Progenitor cell of endocrine pancreas (in vitro differentiated cells): ENCODE measurements around the gene FOXN3. TPM values are rescaled to one million over a fixed set of nuclear protein-coding genes. Genes with fewer than 3 reads are reported as not detected.
"Not testable (repeated sequence)": the region's sequence is repeated elsewhere in the genome, so short reads cannot be mapped to it uniquely, and the experiment has no call there.

Experiments
- DNase-seq: peaks from one replicate; pipeline ENCODE4 v3.0.0; 2021; ENCODE audit warnings: low spot score; ENCODE audit not compliant: unreplicated experiment
- H3K27ac Mint-ChIP-seq: 2 replicates; pipeline ENCODE4 v1.8.0; 2021; ENCODE audit warnings: mild to moderate bottlenecking, moderate library complexity, mixed read lengths
- H3K27me3 Mint-ChIP-seq: 2 replicates; pipeline ENCODE4 v1.8.0; 2021; ENCODE audit warnings: mixed read lengths
- H3K36me3 Mint-ChIP-seq: 2 replicates; pipeline ENCODE4 v1.8.0; 2022; ENCODE audit warnings: mixed read lengths; ENCODE audit not compliant: insufficient read depth
- H3K4me1 Mint-ChIP-seq: 2 replicates; pipeline ENCODE4 v1.8.0; 2021; ENCODE audit warnings: low read depth, mixed read lengths
- H3K4me3 Mint-ChIP-seq: 2 replicates; pipeline ENCODE4 v1.8.0; 2021; ENCODE audit warnings: low read depth, mild to moderate bottlenecking, moderate library complexity, mixed read lengths
- H3K9me3 Mint-ChIP-seq: 2 replicates; pipeline ENCODE4 v1.8.0; 2021; ENCODE audit warnings: low read depth, mixed read lengths
- total RNA-seq: library from RNA; stranded (reverse); gene quantifications from 2 replicates; pipeline ENCODE4 v1.2.1, GENCODE V29; 2021
- TF ChIP-seq, protein P1 (sequence below): fragments of 200-600 bp; sonication (generic); IDR thresholded peaks from one replicate; pipeline ENCODE4 v1.5.0; 2021; ENCODE audit warnings: antibody characterized with exemption, mild to moderate bottlenecking; ENCODE audit not compliant: unreplicated experiment

Gene FOXN3
- total RNA-seq, 1 donor from 2014 or later: 25.8 TPM

DNA sequence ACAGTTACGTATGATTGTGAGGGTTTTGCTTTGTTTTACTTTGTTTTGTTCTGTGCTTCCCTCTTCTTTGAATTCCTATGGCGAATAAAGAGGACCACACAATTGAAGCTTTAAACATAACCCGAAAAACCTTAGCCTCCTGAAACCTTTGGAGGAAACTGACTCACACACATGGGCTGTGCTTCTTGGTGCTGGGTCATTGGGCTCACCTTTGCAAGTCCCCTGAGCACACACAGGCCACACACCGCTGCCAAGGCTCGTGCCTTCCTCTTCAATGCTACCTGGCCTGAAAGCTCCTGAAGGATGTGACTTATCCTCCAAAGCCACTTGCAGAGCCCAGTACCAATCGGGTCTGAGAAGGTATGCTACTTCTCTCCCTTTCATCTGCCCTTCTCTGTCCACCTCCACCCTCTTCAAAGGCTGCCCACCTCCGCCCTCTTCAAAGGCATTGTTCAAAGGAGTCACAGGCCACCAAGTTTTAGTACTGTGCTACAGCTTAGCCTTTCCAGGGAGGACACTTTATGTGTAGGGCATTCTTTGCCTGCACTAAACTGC lies 114.6 kb downstream of the FOXN3 start:
- no peak overlapping the region for H3K4me3 Mint-ChIP-seq
- no peak for DNase-seq
- H3K27ac Mint-ChIP-seq: no peak overlapping the region
- H3K4me1 Mint-ChIP-seq: peaks cover 5% of the 10 kb centered on the region
- peaks cover 9% of the 10 kb centered on the region for H3K36me3 Mint-ChIP-seq
- peaks cover 16% of the 10 kb centered on the region for H3K27me3 Mint-ChIP-seq
- TF ChIP-seq, protein P1, sequence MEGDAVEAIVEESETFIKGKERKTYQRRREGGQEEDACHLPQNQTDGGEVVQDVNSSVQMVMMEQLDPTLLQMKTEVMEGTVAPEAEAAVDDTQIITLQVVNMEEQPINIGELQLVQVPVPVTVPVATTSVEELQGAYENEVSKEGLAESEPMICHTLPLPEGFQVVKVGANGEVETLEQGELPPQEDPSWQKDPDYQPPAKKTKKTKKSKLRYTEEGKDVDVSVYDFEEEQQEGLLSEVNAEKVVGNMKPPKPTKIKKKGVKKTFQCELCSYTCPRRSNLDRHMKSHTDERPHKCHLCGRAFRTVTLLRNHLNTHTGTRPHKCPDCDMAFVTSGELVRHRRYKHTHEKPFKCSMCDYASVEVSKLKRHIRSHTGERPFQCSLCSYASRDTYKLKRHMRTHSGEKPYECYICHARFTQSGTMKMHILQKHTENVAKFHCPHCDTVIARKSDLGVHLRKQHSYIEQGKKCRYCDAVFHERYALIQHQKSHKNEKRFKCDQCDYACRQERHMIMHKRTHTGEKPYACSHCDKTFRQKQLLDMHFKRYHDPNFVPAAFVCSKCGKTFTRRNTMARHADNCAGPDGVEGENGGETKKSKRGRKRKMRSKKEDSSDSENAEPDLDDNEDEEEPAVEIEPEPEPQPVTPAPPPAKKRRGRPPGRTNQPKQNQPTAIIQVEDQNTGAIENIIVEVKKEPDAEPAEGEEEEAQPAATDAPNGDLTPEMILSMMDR: no peak
- H3K9me3 Mint-ChIP-seq: peaks cover 4% of the 10 kb centered on the region

DNA sequence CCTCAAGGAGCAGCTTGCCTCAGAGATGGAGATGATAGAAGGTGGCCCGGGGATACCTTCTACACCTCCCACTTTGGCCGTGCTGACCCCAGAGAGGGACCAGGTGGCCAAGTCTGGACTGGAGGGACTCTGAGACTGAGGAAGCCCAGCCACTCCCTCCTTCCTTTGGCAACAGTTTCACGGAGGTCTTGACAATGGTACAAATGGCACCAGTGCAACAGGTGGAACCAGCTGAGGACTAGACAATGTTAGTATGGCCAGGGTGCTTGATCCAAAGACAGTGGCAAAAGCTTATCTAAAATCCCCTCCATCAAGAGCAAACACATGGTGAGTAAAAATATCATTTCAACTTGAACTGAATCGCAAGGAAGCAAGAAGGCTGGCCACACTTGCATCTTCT lies 117.4 kb downstream of the FOXN3 start:
- H3K36me3 Mint-ChIP-seq: peaks cover 12% of the 10 kb centered on the region
- no peak overlapping the region for H3K27ac Mint-ChIP-seq
- no peak overlapping the region for H3K4me3 Mint-ChIP-seq
- DNase-seq: no peak
- H3K9me3 Mint-ChIP-seq: peaks cover 4% of the 10 kb centered on the region
- peaks cover 2% of the 10 kb centered on the region for H3K4me1 Mint-ChIP-seq
- TF ChIP-seq, protein P1: no peak
- peaks cover 18% of the 10 kb centered on the region for H3K27me3 Mint-ChIP-seq

DNA sequence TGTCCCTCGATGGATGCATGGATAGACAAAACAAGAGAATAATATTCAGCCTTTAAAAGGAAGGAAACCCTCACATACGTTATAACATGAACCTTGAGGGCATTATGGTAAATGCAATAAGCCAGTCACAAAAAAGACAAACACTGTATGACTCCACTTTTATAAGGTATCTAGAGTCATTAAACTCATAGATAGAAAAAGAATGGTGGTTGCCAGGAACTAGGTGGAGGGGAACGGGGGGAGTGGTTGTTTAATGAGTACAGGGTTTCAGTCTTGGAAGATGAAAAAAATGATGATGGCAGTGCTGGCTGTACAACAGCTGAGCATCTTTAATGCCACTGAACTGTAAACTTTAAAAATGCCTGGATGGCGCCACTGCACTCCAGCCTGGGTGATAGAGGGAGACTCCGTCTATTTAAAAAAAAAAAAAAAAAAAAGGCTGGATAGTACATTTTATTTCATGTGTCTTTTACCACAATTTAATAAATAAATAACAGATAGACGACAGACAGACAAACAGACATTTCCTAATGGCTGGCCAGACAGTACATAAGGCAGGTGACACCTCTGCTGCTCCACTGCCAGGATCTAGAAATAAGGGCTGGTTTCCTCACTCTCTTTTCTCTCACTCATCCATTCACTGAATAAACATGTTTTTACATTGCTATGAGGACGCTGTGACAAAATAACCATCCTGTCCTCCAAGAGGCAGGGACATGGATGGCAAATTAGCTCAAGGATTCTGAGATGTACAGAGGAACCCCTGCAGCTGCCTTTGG lies 118.8 kb downstream of the FOXN3 start:
- H3K9me3 Mint-ChIP-seq: peaks cover 4% of the 10 kb centered on the region
- peaks cover 10% of the 10 kb centered on the region for H3K36me3 Mint-ChIP-seq
- TF ChIP-seq, protein P1: no peak
- H3K4me1 Mint-ChIP-seq: peaks cover 2% of the 10 kb centered on the region
- H3K27ac Mint-ChIP-seq: no peak overlapping the region
- H3K27me3 Mint-ChIP-seq: peaks cover 26% of the 10 kb centered on the region
- H3K4me3 Mint-ChIP-seq: no peak overlapping the region
- DNase-seq: no peak

DNA sequence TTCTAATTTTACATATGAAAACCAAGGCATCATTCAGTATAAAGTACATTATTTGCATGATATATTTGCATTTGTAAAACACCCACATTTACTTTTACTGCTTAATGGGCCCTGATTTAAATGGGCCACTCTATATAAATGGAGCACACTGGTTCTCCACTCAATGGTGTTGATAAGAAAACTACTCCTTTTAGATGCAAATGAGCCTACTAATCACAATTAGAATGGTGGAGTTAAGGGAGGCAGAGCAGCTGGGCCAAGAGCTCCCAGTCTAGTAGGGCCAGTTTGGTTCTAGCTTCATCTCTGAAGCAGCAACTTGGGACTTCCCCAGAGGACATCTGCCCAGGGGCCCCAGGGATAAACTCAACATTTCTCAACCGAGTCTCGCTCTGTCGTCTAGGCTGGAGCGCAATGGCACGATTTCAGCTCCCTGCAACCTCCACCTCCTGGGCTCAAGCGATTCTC lies 120.7 kb downstream of the FOXN3 start:
- peaks cover 2% of the 10 kb centered on the region for H3K4me1 Mint-ChIP-seq
- peaks cover 31% of the 10 kb centered on the region for H3K27me3 Mint-ChIP-seq
- TF ChIP-seq, protein P1: no peak
- no peak overlapping the region for H3K4me3 Mint-ChIP-seq
- no peak for DNase-seq
- no peak overlapping the region for H3K27ac Mint-ChIP-seq
- peaks cover 4% of the 10 kb centered on the region for H3K36me3 Mint-ChIP-seq
- no peaks in the 10 kb centered on the region for H3K9me3 Mint-ChIP-seq

DNA sequence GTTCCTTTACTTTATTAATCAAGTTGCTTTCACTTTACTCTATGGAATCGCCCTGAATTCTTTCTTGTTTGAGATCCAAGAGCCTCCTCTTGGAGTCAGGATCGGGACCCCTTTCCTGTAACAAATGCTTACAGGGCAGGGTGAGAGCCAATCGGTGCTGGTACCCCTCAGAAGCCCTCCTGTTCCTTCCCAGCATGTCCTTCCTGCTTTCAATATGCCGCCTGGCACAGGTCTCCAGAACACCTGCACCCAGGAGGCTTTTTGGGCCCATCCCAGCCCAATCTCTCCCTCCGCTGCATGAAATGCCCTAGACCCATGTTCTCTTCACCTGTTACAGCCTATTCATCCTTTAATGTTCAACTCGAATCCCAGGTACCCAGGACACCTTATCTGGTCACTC lies 122.2 kb downstream of the FOXN3 start:
- Mint-ChIP-seq H3K27me3 (peaks cover 36% of the 10 kb centered on the region), H3K4me1 (peaks cover 2% of the 10 kb centered on the region), H3K36me3 (peaks cover 3% of the 10 kb centered on the region), H3K27ac (no peak overlapping the region), H3K4me3 (no peak overlapping the region), H3K9me3 (no peaks in the 10 kb centered on the region)
- TF ChIP-seq, protein P1: no peak
- no peak for DNase-seq

DNA sequence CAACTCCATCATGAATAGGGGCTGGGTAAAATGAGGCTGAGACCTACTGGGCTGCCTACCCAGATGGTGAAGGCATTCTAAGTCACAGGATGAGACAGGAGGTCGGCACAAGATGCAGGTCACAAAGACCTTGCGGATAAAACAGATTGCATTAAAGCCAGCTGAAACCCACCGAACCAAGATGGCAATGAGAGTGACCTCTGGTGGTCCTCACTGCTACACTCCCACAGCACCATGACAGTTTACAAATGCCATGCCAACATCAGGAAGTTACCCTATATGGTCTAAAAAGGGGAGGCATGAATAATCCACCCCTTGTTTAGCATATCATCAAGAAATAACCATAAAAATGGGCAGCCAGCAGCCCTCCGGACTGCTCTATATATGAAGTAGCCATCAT lies 122.6 kb downstream of the FOXN3 start:
- H3K4me3 Mint-ChIP-seq, H3K36me3 Mint-ChIP-seq, H3K27ac Mint-ChIP-seq, H3K4me1 Mint-ChIP-seq, DNase-seq, H3K9me3 Mint-ChIP-seq: not testable (repeated sequence)
- peaks cover 39% of the 10 kb centered on the region for H3K27me3 Mint-ChIP-seq
